ENCODE data around the gene ASB1.

Gene ASB1

DNA sequence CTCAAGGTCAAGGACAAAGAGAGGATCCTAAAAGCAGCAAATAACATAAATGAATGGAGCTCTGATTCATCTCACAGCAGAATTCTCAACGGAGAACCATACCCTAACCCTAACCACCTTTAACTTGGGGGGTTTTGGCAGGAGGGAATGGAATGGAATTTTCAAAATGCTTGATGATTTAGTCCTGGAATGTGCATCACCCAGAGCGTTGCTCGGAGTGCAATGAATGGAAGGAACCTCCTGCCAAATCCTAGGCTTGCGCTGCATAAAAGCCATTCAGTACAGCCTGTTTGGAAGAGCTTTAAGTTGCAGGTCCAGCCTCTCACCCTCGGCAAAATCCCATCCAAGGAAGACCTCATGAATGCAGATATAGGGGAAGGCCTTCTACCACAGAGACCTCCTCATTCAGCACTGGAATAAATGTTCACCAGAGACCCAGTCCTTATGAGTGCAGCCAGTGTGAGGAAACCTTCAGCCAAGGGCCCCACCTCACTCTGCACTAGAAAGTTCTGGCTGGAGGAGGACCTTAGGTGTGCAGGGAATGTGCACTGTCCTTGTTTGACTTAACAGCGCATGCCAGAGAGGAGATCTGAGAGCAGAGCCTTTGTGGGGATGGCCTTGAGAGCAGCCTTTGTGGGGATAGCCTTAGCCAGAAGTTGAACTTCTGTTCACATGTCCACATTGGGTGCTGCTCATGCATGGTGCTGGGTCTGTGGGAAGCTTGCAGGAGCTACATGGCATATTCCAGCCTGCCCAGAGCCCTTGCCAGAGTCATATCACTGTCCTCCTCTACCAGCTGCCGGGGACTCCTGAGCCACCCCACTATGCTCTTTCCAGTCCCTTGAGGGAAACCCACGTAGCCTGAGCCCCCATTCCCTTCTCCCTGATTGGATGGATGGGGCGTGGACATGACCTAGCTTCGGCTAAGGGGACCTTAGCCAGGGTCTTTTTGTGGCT, 30.5 kb downstream of the ASB1 start:
- H3K36me3 Mint-ChIP-seq (ENCODE audit: low read depth): peaks cover 6% of the 10 kb centered on the region
- no peak overlapping the region for H3K4me3 Mint-ChIP-seq
- no peak for DNase-seq
- H3K27ac Mint-ChIP-seq: no peak overlapping the region
- no peaks in the 10 kb centered on the region for H3K27me3 Mint-ChIP-seq
- H3K4me1 Mint-ChIP-seq (ENCODE audit: low read depth): no peaks in the 10 kb centered on the region
- peaks cover 2% of the 10 kb centered on the region for H3K9me3 Mint-ChIP-seq

GRCh38 chr2:238457927-238458324, 31.2 kb downstream of the ASB1 start:
- Mint-ChIP-seq H3K36me3 (ENCODE audit: low read depth) (no peaks in the 10 kb centered on the region), H3K4me3 (no peak overlapping the region), H3K27me3 (no peaks in the 10 kb centered on the region), H3K4me1 (ENCODE audit: low read depth) (peaks cover 3% of the 10 kb centered on the region), H3K27ac (no peak overlapping the region), H3K9me3 (peaks cover 2% of the 10 kb centered on the region)
- DNase-seq: no peak

- Mint-ChIP-seq H3K9me3 (peaks cover 2% of the 10 kb centered on the region), H3K4me3 (no peak overlapping the region), H3K27ac (no peak overlapping the region), H3K4me1 (ENCODE audit: low read depth) (peaks cover 5% of the 10 kb centered on the region), H3K27me3 (no peaks in the 10 kb centered on the region), H3K36me3 (ENCODE audit: low read depth) (no peaks in the 10 kb centered on the region)
- DNase-seq: no peak
Measured at GRCh38 chr2:238458651-238459050, 31.9 kb downstream of the ASB1 start.

DNA sequence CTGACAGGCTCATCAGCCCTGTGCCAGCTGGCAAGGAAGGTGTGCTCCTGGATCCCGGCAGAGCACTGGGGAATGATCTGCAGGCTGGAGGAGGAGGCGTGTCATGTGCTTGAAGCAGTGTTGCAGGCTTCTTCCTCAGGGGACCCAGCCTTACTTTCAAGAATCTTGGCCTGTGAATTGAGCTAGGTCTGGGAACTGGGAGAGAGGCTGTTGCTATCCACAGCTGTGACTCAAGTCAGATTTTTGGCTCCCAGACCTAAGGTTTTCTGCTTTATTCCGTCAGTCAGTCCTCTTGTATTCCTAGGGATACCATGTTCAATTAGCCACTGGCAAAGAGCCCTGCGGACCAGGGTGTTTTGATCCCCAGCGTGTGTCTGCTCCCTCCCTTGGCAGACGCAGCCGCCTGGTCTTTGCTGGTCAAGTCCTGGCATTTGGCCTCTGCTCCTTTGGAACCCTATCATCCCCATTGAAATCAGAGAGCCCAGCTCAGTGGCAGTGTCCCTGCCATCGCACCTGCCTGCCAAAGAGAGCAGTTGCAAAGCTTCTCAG, 32.4 kb downstream of the ASB1 start:
- Mint-ChIP-seq H3K9me3 (peaks cover 2% of the 10 kb centered on the region), H3K4me3 (no peak overlapping the region), H3K27ac (no peak overlapping the region), H3K36me3 (ENCODE audit: low read depth) (no peaks in the 10 kb centered on the region), H3K27me3 (no peaks in the 10 kb centered on the region), H3K4me1 (ENCODE audit: low read depth) (peaks cover 5% of the 10 kb centered on the region)
- DNase-seq: no peak

DNA sequence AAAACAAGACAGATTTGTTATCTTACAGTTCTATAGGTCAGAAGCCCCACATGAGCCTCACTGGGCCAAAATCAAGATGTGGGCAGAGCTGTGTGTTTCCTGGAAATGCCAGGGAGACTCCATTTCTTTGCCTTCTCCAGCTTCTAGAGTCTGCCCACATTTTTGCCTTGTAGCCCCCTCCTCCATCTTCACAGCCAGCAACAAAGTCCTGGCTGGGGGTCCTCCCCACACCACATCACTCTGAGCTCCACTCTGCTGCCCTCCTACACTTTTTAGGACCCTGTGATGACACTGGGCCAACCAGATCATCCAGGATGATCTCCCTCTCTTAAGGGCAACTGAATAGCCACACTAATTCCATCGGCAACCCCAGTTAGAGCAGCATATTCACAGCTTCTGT, 34.3 kb downstream of the ASB1 start:
- no peak overlapping the region for H3K4me3 Mint-ChIP-seq
- H3K36me3 Mint-ChIP-seq (ENCODE audit: low read depth): no peaks in the 10 kb centered on the region
- no peaks in the 10 kb centered on the region for H3K9me3 Mint-ChIP-seq
- DNase-seq: no peak
- H3K27me3 Mint-ChIP-seq: no peaks in the 10 kb centered on the region
- H3K4me1 Mint-ChIP-seq (ENCODE audit: low read depth): peaks cover 5% of the 10 kb centered on the region
- H3K27ac Mint-ChIP-seq: no peak overlapping the region

- H3K4me1 Mint-ChIP-seq (ENCODE audit: low read depth): peaks cover 5% of the 10 kb centered on the region
- no peaks in the 10 kb centered on the region for H3K36me3 Mint-ChIP-seq (ENCODE audit: low read depth)
- H3K27me3 Mint-ChIP-seq: no peaks in the 10 kb centered on the region
- H3K9me3 Mint-ChIP-seq: no peaks in the 10 kb centered on the region
- H3K4me3 Mint-ChIP-seq: no peak overlapping the region
- no peak for DNase-seq
- H3K27ac Mint-ChIP-seq: no peak overlapping the region
Measured at GRCh38 chr2:238461491-238461890, 34.8 kb downstream of the ASB1 start.

DNA sequence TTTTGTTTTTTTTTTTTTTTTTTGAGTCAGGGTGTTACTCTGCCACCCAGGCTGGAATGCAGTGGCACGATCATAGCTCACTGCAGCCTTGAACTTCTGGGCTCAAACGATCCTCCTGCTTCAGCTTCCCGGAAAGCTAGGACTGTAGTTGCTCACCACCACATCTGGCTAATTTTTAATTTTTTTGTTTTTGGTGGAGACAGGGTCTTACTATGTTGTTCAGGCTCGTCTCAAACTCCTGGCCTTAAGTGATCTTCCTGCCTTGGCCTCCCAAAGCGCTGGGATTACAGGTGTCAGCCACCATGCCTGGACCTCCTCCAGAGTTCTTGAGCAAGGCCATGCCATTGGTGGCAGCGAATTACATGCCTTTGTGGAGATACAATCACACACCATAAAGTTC, 35.2 kb downstream of the ASB1 start:
- Mint-ChIP-seq H3K9me3 (no peaks in the 10 kb centered on the region), H3K36me3 (ENCODE audit: low read depth) (no peaks in the 10 kb centered on the region), H3K27me3 (no peaks in the 10 kb centered on the region), H3K27ac (no peak overlapping the region), H3K4me1 (ENCODE audit: low read depth) (peaks cover 5% of the 10 kb centered on the region), H3K4me3 (no peak overlapping the region)
- no peak for DNase-seq

GRCh38 chr2:238462782-238463396, 36.2 kb downstream of the ASB1 start:
- no peaks in the 10 kb centered on the region for H3K9me3 Mint-ChIP-seq
- no peak for DNase-seq
- H3K4me3 Mint-ChIP-seq: no peak overlapping the region
- peaks cover 5% of the 10 kb centered on the region for H3K4me1 Mint-ChIP-seq (ENCODE audit: low read depth)
- no peak overlapping the region for H3K27ac Mint-ChIP-seq
- H3K36me3 Mint-ChIP-seq (ENCODE audit: low read depth): no peaks in the 10 kb centered on the region
- no peaks in the 10 kb centered on the region for H3K27me3 Mint-ChIP-seq

DNA sequence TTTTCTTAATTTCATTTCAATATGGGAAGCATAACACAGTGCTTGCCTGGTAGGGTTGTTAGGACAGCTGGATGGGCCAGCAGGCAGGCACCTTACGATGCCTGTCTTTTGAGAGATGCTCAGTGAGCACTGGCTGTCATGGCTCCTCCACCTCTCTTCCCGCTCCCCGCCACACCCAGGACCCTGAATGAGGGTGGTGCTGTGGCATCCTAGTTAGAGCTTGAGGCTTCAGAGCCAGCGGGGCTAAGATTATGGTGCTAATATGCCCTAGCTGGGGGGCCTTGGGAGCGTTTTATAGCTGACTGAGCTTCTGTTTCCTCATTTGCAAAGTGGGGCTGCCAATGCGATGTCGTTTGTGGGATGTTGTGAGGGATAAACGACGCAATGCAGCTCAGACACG, 37.7 kb downstream of the ASB1 start:
- Mint-ChIP-seq H3K9me3 (peaks cover 5% of the 10 kb centered on the region), H3K27me3 (no peaks in the 10 kb centered on the region), H3K4me3 (no peak overlapping the region), H3K4me1 (ENCODE audit: low read depth) (peaks cover 5% of the 10 kb centered on the region), H3K27ac (no peak overlapping the region), H3K36me3 (ENCODE audit: low read depth) (peaks cover 6% of the 10 kb centered on the region)
- no peak for DNase-seq

- Mint-ChIP-seq H3K27me3 (no peaks in the 10 kb centered on the region), H3K4me3 (no peak overlapping the region), H3K4me1 (ENCODE audit: low read depth) (peaks cover 5% of the 10 kb centered on the region), H3K9me3 (peaks cover 12% of the 10 kb centered on the region), H3K27ac (no peak overlapping the region), H3K36me3 (ENCODE audit: low read depth) (peaks cover 13% of the 10 kb centered on the region)
- no peak for DNase-seq
Measured at GRCh38 chr2:238465487-238466242, 38.9 kb downstream of the ASB1 start.

DNA sequence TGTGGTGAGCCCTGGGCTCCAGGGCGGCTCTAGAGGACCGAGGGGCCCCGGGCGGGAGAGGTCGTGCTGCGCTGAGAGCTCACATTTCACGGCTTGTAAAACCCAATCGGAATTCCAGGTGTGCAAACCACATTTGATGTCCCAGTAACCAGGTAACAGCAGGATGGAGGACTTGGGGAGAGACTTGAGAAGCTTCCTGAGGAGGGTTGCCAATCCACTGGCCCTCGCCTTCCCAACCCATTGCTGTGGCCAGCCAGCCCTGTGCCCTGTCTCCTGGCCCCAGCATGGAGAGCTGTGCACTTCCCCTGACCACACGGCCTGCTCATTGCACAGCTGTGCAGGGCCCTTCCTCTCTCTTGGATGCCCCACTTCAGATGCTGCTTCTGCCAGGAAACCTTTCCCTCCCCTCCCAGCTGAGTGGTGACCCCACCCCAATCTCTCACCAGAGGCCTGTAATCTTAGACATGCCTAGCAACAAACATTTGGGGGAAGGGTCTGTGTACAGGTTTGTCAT, 39.6 kb downstream of the ASB1 start:
- H3K27me3 Mint-ChIP-seq: no peaks in the 10 kb centered on the region
- peaks cover 13% of the 10 kb centered on the region for H3K36me3 Mint-ChIP-seq (ENCODE audit: low read depth)
- H3K4me3 Mint-ChIP-seq: no peak overlapping the region
- peaks cover 12% of the 10 kb centered on the region for H3K9me3 Mint-ChIP-seq
- H3K4me1 Mint-ChIP-seq (ENCODE audit: low read depth): peaks cover 5% of the 10 kb centered on the region
- no peak for DNase-seq
- H3K27ac Mint-ChIP-seq: no peak overlapping the region

DNA sequence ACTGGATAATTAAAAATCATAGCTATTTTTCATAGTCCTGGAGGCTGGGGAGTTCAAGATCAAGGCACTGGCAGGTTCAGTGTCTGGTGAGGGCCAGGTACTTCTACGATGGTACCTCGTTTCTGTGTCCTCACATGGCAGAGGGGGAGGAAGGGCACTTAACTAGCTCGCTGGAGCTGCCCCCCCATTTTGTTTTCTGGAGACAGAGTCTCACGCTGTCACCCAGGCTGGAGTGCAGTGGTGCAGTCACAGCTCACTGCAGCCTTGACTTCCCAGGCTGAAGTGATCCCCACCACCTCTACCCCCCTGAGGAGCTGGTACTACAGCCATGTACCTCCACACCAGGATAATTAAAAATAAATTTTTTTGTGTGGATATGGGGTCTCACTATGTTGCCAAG, 40.3 kb downstream of the ASB1 start:
- Mint-ChIP-seq H3K4me1 (ENCODE audit: low read depth) (peaks cover 5% of the 10 kb centered on the region), H3K27ac (no peak overlapping the region), H3K4me3 (no peak overlapping the region), H3K27me3 (no peaks in the 10 kb centered on the region), H3K9me3 (peaks cover 13% of the 10 kb centered on the region), H3K36me3 (ENCODE audit: low read depth) (peaks cover 15% of the 10 kb centered on the region)
- no peak for DNase-seq

DNA sequence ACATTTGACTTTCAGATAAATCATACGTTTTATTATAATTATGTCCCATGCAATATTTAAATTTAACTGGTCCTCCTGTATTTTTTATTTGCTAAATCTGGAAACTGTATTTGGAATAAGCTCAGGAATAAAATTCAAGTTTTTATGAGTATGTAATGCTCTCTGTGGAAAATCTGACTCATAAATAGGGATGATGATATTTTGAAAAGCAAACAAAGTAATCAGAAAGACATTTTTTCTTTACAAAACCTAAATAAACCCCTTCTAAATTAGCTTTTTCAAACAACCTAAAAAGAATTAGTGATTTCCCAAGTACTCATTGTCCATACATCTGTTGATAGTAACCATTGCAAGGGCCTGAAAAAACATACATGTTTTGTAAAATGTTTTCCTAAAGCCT, 41.1 kb downstream of the ASB1 start:
- no peak for DNase-seq
- H3K4me1 Mint-ChIP-seq (ENCODE audit: low read depth): peaks cover 4% of the 10 kb centered on the region
- H3K4me3 Mint-ChIP-seq: no peak overlapping the region
- H3K36me3 Mint-ChIP-seq (ENCODE audit: low read depth): peaks cover 15% of the 10 kb centered on the region
- no peaks in the 10 kb centered on the region for H3K27me3 Mint-ChIP-seq
- peaks cover 19% of the 10 kb centered on the region for H3K9me3 Mint-ChIP-seq
- no peak overlapping the region for H3K27ac Mint-ChIP-seq

GRCh38 chr2:238469155-238469554, 42.4 kb downstream of the ASB1 start:
- no peaks in the 10 kb centered on the region for H3K4me1 Mint-ChIP-seq (ENCODE audit: low read depth)
- DNase-seq: no peak
- H3K27ac Mint-ChIP-seq: no peak overlapping the region
- no peaks in the 10 kb centered on the region for H3K27me3 Mint-ChIP-seq
- H3K4me3 Mint-ChIP-seq: no peak overlapping the region
- H3K9me3 Mint-ChIP-seq: peaks cover 31% of the 10 kb centered on the region
- peaks cover 25% of the 10 kb centered on the region for H3K36me3 Mint-ChIP-seq (ENCODE audit: low read depth)

Data from activated T-cell treated with anti-CD3 and anti-CD28 coated beads, Interleukin-2, amount 50 U/mL, for 24 hours (primary cell).